ENCODE data around the gene UBE2S.

Gene UBE2S

GRCh38 chr19:55398200-55398925 is 9.2 kb downstream of the UBE2S start:
- H3K4me3 ChIP-seq (ENCODE audit: low read depth, low read length): no peak overlapping the region
- no peak for TF ChIP-seq CTCF (IDR thresholded peaks at IDR 0.05; ENCODE audit: low read depth, low read length, missing control alignments)
- DNase-seq (ENCODE audit: low read depth): no peak
- in situ Hi-C loops (cut with HindIII; ENCODE audit: low sequenced_read_pairs): no loop called here

GRCh38 chr19:55392820-55393761 is 14.5 kb downstream of the UBE2S start:
- TF ChIP-seq CTCF (IDR thresholded peaks at IDR 0.05; ENCODE audit: low read depth, low read length, missing control alignments): no peak
- no peak for DNase-seq (ENCODE audit: low read depth)
- in situ Hi-C loops (cut with HindIII; ENCODE audit: low sequenced_read_pairs): loop anchor here (5.0 kb wide), 1 partner anchor 41 kb away; the partner anchor contains the start of gene COX6B2
- no peak overlapping the region for H3K4me3 ChIP-seq (ENCODE audit: low read depth, low read length)

DNA sequence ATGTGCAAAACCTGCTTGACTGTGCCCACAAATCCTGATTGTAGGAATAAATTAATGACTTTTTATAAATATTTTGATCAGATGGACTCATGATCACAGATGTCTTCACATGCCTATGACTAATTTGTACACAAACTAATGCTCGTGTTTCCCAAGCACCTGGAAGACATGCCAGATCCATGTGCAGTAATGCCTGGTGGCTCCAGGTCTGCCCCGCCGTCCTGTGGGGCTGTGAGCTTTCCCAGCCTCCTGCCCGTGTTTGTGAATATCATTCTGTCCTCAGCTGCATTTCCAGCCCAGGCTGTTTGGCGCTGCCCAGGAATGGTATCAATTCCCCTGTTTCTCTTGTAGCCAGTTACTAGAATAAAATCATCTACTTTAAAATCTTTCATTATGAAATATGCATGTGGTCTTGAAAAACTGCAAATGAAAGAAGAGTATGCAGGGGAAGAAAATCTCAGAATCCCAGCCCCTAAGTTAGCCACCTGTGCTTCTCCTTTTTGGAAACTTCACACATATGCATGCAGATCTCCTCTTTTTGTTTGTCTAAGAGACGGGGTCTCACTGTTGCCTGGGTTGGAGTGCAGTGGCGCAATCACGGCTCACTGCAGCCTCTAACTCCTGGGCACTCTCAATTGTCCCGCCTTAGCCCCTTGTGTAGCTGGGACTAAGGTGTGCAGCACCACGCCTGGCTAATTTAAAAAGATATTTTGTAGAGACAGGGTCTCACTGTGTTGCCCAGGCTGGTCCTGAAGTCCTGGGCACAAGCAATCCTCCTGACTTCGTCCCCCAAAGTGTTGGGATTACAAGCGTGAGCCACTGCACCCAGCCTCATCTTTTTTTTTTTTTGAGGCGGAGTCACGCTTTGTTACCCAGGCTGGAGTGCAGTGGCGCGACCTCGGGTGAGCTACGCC is 15.6 kb downstream of the UBE2S start:
- TF ChIP-seq CTCF (IDR thresholded peaks at IDR 0.05; ENCODE audit: low read depth, low read length, missing control alignments): no peak
- in situ Hi-C loops (cut with HindIII; ENCODE audit: low sequenced_read_pairs): loop anchor here (5.0 kb wide), 1 partner anchor 40 kb away; the partner anchor contains the start of gene COX6B2
- no peak for DNase-seq (ENCODE audit: low read depth)
- no peak overlapping the region for H3K4me3 ChIP-seq (ENCODE audit: low read depth, low read length)

- H3K4me3 ChIP-seq (ENCODE audit: low read depth, low read length): no peak overlapping the region
- TF ChIP-seq CTCF (IDR thresholded peaks at IDR 0.05; ENCODE audit: low read depth, low read length, missing control alignments): no peak
- DNase-seq (ENCODE audit: low read depth): no peak
- in situ Hi-C loops (cut with HindIII; ENCODE audit: low sequenced_read_pairs): loop anchor here (5.0 kb wide), 1 partner anchor 39 kb away; the partner anchor contains the start of gene COX6B2
These were observed 16.4 kb downstream of the UBE2S start for GRCh38 chr19:55391191-55391670.

DNA sequence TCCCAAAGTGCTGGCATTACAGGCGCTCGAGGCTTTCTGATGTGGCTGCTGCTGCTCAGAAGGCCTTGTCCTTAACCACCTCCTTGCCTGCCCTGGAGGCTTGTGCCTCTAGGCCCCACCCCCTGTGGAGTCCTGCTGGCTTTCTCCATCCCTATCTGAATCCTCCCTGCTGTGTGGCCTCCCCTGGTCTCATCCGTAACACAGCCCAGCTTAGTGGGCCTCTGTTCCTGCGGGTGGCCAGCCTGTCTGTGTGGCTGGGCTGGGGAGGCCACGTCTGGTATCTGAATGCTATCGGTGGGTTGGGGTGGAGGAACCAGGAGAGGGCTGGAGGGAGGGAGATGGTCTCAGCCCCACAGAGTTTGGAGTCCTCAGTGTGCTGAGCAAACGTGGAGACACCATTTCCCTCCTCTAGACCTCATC is 17.1 kb downstream of the UBE2S start:
- no peak overlapping the region for H3K4me3 ChIP-seq (ENCODE audit: low read depth, low read length)
- in situ Hi-C loops (cut with HindIII; ENCODE audit: low sequenced_read_pairs): loop anchor here (5.0 kb wide), 1 partner anchor 38 kb away; the partner anchor contains the start of gene COX6B2
- DNase-seq (ENCODE audit: low read depth): no peak
- no peak for TF ChIP-seq CTCF (IDR thresholded peaks at IDR 0.05; ENCODE audit: low read depth, low read length, missing control alignments)
